HG02938 (cell line): ENCODE results near the gene MATN1.
A peak's percentile ranks its signal among the peaks of the same experiment; 100 is the strongest.

Experiments
- ATAC-seq: cut with Tn5 transposase; IDR thresholded peaks from one replicate; pipeline ENCODE4 v1.9.1; 2021; ENCODE audit warnings: mild to moderate bottlenecking, moderate library complexity; ENCODE audit not compliant: unreplicated experiment

MATN1 gene

DNA sequence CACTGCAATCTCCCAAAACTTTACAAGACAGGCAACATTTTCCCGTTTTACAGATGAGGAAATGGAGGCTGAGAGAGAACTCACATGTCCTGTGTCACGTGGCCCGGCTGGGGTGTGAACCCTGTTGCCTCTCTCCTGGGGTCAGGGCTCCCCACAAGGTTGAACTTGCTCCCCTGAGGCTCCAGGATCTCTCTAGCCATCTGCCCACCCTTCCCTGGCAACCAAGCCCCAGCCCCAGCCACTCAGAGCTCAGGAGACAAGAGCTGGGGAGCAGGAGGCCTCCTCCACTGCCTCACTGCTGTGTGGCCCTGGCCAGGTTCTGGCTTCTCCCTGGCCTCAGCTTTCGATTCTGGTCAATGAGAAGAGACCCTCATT lies 22.4 kb upstream of the MATN1 start:
- ATAC-seq: no peak

DNA sequence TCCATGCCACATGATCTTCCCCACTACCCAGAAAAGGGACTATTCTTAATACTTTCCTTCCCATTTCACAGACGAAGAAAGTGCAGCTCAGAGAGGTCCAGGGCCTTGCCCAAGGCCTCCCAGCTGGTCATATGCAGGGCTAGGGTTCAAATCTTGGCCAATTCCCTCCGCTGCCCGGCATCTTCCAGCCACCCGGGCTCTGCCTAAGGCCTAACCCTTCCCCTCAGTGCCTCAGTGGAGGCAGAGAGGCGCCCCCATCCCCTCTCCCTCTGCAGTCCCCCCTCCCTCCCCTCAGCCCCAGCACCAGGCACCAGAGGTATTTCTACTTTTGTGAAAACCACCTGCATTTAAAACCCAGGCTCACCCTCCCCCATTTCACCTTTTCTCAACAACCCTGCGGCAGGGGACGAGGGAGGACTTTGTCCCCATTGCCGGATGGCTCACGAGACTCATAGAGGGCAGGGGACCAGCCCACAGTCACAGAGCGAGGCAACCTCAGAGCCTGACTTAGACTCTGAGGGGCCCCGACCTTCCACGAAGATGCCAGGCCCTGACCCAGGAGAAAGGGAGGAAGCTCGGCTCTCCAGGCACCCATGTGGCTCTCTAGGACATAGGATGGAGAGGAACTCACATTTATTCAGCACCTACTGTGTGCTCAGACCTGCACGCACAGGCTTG lies 21.9 kb upstream of the MATN1 start:
- ATAC-seq: no peak

DNA sequence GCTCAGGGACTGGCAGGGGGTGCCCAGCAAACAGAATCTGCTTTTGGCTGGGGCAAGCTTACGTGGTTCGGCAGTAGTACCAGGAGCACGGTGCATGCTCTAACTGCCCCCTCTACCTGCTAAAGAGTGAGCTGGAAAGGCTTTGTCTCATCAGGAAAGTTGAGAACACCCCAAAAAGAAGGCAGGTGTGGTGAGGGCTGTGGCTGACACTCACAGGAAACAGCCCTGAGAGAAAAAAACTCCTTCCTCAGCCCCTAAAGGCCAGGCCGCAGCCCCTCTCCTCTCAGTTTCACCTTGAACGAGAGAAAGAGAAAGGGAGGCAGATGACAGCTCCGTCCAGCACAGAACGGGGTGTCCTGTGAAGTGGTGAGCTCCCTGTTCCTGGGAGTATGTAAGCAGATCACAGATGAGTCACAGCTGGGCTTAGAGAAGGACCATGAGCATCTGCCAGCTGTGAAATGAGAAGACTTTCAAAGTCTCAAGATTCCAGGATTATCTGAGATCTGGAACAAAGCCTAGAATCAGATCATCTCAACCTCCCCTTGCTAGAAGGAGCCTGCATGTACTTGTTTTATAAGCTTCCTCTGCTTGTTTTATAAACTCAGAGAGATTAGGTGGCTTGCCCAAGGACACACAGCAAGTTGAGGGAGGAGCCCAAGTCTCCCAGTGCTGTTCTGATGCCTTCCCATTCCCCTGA lies 20.8 kb upstream of the MATN1 start:
- ATAC-seq: peak; percentile 31

DNA sequence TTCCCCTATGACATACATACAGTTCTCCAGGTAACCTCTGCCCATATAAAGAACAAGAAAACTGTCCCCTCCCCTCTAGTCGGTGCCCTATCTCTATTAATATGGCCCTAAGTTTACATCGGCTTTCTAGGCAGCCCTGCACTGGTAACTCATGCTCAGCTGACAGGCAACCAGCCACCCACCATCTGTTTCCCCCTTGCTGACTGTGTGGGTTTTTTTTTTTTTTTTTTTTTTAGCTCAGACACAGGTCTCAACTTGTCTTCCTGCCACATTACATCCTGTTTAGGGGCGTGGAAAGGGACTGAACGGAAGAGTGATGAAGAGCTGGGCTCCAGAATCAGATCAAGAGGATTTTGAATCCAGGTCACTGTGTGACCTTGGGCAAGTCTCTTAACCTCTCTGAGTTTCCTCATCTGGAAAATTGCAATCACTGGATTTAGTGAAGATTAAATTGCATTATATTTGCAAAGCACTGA lies 20.2 kb upstream of the MATN1 start:
- ATAC-seq: peak; percentile 39

DNA sequence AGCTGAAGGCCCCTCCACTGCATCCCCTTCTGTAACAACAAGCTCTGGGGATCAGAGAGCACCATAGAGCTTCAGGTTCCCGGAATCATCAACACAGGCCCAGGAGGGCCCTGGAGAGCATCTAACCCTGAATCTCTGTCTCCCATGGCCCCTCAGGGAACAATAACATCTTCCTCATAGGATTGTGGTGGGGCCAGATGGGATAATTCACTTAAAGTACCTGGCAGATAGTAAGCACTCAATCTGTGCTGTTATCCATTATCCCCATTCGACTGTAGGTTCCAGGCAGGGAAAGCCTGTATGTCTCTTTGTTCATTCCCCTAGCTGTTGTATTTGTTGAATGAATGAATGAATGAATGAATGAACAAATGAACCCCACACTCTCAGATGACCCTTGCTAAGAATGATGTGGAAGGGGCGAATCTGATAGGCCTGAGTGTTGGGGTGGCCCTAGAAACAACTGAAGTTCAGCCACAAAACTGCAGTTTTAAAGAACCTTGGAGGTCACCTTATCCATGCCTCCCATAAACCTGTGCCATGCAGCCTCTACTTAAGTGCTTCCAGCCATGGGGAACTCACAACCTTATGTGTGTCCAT lies 19.7 kb upstream of the MATN1 start:
- no peak for ATAC-seq

DNA sequence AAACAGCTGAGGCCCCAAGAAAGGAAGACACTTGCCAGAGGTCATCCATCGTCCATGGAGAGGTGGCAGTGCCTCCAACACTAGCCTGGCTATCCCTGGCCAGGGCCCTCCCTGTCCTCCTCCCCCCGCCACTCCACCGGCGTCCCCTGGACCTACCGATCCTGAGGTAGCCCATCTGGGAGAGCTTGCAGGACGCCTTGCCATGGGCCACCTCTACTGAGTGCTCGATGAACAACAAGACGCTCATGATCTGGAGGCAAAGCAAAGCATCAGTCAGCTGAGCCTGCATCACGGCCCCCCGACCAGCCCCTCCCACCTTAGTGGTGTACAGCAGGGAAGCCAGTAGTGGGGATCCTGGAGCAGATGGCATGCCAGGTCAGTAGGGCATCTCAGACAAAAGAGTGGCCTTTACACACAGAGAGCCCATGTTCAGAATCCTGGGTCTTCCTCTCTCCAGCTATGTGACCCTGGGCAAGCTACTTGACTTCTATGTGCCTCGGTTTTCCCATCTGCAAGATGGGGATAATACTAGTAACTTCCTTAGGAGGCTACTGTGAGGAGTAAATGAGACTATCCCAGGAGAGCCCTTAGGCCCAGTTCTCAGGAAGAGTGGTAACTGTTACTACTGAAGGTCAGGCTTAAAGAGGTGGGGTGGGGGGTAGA lies 19.0 kb upstream of the MATN1 start:
- ATAC-seq: no peak

DNA sequence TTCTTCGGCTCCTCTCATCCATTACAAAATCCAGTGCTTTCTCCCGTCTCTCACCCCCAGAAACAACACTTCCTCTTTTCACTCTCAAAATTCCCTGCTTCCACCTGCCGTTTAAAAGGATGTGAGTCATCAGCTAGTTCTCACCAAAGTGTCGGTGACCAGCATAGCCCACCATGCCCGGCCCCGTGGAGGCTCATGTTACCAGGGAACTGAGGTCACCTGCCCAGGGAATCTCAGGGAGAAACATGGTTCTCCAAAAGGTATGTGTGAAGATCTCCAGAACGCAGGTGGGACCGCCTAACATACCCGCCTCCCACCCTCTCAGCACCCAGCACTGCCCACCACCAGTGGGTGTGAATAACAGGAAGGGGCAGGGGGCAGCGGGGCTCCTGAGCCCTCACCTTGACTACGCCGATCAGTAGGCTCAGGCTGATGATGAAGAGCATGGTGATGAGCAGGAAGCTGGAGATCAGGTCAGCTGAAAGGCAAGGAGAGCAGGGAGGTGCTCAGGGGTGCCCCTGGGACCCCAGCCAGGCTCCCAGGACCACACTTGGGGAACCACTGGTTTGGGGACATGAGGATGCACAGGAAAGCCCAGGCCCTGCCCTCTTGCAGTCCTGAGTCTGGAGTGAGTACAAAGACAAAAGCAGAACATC lies 18.0 kb upstream of the MATN1 start:
- no peak for ATAC-seq

DNA sequence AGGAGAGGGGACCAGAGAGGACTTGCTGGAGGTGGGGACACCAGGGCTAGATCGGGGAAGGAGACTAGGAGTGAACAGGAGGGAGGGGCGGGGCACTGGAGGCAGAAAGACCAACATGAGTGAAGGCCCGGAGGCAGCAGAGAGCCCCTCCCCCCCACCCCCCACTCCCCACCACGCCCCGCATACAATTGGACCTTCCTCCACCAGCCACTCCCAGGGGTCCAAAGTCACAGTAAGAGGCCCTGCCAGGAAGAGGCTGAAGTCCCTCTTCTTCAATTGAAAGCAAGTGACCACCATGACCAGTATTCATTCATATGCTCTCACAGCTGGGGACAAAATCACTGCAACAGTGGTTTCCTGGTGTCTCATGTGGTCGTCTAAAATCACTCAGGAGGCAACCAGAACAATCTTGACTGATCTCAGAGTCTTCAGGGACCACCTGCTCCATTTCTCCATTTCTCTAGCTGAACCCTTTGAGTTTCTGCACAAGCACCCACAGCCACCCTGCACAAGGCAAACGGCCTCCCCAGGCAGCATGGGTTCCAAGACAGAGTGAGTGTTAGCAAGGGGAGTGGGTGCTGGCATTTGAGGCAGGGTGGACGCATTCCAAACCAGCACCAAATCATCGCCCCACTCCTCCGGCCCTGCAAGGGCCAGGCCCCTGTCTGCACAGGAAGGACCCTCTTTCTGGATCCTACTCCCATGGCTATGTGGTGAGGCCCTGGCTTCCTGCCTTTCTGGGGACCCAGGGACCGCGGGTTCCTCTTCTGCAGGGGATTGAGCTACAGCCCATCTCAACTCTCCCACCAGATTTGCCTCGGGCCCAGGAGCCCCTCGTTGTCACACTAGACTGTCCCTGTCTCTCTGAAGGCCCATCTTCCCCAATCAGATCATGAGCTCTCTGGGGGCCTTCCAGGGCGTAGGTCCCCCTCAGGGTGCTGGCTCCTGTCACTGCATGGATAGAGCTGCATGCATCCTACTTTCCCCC lies 17.2 kb upstream of the MATN1 start:
- no peak for ATAC-seq

DNA sequence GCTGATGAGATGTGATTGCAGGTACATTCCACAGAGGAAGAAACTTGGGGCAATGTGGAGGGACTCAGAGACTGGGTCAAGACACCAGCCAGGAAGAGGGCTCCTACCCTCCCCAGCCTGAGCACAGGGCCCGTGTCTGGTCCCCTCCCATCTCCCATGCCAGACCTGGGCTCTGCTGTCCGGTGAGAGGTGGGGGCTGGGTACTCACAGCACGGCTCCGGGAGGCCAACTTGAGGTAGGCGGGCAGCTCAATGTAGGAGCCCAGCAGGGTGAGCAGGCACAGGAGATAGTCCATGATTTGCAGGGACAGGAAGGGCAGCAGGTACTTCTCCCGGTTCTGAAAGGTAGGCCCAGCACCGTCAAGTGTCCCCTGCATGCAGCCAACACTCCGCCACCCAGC lies 16.2 kb upstream of the MATN1 start:
- no peak for ATAC-seq

DNA sequence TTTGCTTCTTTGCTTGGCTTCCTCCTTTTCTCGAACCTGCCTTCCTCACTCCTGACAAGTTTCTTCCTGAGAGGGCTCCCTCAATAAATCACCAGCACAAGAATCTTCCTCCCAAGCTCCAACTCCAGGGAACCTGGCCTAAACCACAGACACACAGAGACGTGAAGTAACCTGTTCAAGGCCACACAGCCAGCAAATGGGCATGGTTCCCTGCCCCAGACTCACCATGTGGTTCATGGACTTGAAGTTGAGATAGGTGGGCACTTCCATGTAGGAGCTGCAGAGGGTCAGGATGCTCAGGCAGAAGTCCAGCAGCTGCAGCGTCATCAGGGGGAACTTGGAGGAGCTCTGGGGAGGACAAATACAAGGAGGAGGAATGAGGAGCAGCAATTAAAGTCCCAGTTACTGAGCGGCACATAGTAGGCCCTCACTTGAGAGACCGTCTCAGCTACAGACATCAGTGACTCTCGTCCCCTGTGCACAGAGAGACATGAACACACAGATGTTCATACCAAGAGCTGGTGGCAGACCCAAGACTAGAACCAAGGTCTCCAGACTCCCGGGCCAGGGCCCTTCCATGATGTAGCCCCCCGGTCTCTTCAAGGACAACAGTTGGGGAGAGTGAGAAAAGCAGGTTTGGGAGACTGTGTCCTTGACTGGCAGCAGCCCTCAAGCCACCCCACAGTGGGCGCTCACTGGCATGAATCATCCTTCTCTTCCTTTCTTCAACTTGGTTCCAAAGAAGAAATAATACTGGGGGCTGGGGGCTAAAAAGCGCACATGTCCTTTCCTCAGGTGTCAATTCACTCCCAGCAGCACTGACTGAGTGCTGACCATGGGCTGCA lies 15.6 kb upstream of the MATN1 start:
- ATAC-seq: no peak

DNA sequence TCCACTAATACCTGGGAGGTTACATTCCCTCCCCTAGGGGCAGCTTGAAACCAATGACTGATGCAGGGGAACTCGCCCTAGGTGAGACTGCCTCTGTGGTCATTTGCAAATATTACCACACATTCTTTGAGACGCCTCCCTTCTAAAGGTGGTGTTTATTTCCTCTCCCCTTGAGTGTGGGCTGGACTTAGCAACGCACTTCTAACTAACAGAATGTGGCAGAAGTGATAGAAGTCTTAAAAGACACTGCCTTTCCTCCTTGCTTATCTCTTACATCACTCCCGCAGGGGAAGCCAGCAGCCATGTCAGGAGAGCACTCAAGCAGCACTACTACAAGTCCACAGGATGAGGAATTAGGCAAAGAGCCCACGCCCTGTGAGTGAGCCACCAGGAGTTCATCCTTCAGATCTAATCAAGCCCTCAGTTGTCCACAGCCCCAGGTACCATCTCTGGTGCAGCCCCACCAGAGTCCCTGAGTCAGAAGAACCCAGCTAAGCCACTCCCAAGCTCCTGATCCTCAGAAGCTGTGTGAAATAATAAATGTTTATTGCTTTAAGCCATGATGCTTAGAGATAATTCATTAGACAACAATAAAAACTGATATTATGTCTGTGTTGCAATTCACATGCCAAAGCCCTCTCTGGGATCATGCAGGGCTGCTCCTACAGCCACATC lies 14.8 kb upstream of the MATN1 start:
- ATAC-seq: no peak

DNA sequence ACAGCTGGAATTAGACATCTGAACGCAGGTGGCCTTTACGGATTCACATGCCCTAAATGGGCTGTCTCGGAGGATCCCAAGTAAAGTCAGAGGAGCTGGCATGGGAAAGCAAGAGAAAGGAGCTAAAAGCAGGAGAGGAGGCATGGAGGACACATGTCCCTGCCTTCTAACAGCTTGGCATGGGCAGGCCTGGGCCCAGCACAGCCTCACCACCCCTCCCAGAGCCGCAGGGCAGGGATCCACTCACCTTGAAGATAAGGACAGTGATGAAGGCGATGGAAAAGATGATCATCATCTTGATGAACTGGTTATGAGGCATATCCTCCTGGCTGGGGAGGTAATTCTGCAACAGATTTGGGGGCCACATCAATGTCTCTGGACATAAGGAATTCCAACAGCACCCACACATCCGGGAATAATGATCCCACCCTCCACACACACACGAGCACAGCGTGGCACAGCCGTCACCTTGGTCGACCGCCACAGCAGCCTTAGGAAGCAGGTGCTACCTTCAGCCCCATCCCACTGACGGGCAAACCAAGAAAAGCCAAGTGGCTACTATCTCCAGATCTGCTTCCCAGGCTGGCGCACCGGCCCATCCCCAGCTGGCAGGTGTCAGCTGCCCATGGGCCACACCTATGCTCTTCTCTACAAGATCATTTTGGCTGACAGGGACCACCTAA lies 14.1 kb upstream of the MATN1 start:
- no peak for ATAC-seq

DNA sequence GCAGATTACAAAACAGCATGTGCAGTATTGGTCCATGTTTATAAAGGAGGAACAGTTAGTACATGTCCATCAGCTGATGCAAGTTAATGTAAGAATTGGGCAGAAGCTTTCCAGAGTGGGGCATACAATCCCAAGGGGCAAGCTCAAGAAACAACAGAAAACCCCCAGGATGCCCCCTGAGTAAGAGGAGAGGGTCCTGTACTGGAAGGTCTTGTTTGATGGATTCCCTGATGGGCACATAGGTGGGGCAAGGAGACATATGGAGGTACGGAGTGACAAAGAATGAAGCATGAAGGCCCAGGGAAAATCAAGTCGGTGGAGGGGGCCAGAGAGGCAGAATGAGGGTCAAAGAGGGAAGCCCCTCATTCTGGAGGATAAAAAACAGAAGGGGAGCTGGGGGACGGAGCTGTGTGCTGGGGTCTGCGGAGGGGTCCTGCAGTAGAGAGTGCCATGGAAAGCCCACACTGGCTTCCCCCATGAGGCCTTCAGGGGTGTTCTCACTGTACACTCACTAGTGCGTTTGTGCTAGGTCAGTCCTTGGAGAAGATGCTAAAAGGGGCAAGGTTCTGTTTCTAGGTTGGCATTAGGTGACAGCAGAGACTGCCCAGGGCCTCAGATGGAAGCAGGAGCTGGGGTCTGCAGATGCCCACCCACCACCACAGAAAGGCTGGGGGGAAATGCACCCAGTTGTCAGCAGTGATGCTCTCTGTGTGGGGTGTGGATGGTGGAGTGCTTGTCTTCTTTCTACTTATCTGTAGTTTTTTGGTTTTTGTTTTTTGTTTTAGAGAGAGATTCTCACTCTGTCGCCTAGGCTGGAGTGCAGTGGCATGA lies 12.5 kb upstream of the MATN1 start:
- no peak for ATAC-seq

DNA sequence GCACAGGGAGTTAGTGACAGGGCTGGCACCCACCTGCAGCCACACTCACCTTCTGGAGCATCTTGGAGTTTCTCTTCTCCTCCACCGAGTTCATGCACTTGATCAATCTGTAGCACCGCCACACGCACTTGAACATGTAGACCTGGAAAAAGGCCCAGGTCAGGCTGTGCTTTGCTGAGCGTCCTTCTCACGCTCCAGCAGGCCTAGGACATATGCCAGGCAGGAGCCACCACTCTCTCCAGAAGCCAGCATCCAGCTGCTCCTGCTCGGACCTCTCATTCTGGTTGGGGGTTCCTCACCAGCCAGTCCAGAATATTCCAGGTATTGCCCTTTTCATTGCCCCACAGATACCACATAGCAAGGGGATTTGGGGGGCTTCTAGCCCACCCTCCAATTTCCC lies 11.7 kb upstream of the MATN1 start:
- ATAC-seq: no peak

DNA sequence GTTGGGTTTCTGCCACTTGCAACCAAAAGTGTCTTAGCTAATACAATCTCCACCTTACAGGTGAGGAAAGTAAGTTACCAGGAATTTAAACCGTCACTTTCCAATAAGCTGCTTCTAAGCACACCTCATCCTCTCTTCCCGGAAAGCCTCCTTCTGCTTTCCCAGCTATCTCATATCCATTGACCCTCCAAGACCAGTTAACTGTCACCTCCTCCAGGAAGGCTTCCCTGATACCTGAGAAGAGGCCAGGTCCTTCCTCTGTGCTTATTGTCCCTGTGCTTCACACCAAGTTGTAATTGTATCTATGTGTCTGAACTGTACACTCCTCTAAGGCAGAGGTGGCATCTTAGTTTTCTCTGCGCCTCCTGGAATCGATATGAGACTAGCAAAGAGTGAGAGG lies 11.2 kb upstream of the MATN1 start:
- ATAC-seq: no peak

DNA sequence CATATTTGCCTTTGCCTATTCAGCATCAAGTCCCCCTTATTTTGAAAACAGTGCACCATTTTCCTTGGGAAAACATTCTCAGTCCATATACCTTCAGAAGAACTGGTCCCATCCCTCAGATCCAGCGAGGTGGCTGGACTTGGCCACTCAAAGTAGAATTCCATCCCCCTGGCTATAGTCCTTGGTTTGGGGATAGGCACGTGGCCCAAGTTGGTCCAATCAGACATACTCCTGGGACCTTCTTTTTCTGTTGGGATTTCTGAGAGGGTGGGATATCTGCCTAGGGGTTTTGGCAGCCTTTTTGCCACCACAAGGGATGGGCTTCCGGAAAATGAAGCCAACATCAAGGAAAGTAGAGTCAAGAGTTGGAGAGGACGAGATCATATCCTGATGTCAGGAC lies 10.7 kb upstream of the MATN1 start:
- ATAC-seq: no peak

DNA sequence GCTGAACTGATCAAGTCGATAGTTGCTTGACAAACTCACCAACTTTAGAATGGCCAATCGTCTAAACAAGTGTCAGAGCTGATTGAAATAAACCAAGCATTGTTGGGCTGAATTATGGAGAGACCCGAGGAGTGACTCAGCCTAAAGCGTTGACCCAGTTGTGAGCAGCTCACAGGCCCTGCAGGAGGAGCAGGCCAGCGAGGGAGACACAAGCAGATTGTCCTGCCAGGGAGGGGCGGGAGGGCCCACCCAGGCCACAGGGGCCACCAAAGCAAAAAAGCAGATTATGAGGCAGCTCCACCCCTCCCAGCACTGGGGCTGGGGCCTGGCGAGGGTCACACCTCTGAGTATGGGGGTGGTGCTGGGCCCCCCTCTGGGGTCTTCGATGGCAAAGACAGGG lies 10.1 kb upstream of the MATN1 start:
- no peak for ATAC-seq
